Brain pericyte (primary cell): ENCODE measurements around the gene R3HCC1L.
"Not testable (repeated sequence)": the region's sequence is repeated elsewhere in the genome, so short reads cannot be mapped to it uniquely, and the experiment has no call there.

ENCODE experiments used
- DNase-seq: peaks from one replicate; pipeline ENCODE4 v3.0.0-alpha.2; 2012; ENCODE audit warnings: low read depth, low spot score

Gene R3HCC1L

DNA sequence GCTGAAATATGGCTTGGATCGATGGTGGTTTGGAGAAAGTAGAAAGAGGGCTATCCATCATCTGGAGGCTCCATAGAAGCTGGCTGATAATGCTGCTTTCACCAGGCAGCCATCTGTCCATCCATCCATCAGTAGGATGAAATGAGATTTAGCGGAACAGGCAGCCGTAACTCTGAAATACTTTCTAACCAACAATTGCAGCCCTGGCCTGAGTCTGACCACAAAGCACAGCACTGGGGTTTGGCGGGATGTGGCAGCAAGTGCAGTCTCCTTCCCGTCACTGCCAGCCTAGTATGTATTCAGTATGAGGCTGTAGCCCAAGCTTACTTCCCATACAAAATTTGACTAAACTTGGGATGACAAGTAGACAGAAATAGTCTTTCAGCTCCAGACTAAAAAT is 38.0 kb downstream of the R3HCC1L start:
- no peak for DNase-seq

- DNase-seq, result no peak
These were observed 38.8 kb downstream of the R3HCC1L start for GRCh38 chr10:98173260-98173659.

DNA sequence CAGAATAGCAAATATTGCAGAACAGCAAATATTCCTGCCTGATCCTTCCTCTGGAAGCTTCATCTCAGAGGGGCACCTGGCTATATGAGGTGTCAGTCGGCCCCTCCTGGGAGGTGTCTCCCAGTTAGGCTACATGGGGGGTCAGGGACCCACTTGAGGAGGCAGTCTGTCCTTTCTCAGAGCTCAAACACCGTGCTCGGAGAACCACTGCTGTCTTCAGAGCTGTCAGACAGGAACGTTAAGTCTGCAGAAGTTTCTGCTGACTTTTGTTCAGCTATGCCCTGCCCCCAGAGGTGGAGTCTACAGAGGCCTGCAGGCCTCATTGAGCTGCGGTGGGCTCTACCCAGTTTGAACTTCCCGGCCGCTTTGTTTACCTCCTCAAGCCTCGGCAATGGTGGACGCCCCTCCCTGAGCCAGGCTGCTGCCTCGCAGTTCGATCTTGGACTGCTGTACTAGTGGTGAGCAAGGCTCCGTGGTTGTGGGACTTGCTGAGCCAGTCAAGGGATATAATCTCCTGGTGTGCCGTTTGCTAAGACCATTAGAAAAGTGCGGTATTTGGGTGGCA is 48.0 kb downstream of the R3HCC1L start:
- not testable (repeated sequence) for DNase-seq

GRCh38 chr10:98186681-98187080 is 52.2 kb downstream of the R3HCC1L start:
- DNase-seq, result no peak

DNA sequence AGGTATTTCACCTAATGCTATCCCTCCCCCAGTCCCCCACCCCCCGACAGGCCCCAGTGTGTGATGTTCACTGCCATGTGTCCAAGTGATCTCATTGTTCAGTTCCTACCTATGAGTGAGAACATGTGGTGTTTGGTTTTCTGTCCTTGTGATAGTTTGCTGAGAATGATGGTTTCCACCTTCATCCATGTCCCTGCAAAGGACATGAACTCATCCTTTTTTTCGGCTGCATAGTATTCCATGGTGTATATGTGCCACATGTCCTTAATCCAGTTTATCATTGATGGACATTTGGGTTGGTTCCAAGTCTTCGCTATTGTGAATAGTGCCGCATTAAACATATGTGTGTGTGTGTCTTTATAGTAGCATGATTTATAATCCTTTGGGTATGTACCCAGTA is 56.3 kb downstream of the R3HCC1L start:
- DNase-seq, result not testable (repeated sequence)

- no peak for DNase-seq
These were observed 58.6 kb downstream of the R3HCC1L start for GRCh38 chr10:98193037-98193436.

- no peak for DNase-seq
These were observed 60.2 kb downstream of the R3HCC1L start for GRCh38 chr10:98194633-98195032.

- DNase-seq, result no peak
These were observed 60.7 kb downstream of the R3HCC1L start for GRCh38 chr10:98195120-98195519.

DNA sequence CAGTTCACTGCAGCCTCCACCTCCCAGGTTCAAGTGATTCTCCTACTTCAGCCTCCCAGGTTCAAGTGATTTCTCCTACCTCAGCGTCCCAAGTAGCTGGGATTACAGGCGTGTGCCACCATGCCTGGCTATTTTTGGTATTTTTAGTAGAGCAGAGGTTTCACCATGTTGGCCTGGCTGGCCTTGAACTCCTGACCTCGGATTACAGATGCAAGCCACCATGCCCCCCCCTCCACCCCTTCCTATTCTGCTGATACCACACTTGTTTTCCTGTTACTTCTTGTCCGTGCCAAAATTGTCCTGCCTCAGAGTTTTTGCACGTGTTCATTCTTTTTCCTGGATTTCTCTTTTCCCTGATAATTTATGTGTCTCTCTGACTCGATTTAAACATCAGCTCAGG is 62.5 kb downstream of the R3HCC1L start:
- no peak for DNase-seq

DNA sequence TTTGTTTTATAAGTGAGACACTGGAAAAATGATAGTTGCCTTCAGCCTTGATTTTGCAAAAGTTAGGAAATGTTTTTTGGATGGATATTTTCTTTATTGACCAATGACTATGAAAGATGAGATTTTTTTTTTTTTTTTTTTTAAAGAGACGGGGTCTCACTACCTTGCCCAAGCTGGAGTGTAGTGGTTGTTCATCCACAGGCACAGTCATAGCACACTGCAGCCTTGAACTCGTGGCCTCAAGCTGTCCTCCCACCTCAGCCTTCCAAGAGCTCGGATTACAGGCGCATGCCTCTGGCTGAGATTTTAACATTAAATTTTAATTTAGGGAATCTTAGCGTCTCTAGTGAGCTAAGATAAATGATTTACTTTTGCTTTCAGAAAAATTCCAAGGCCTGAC is 67.3 kb downstream of the R3HCC1L start:
- DNase-seq, result no peak

DNA sequence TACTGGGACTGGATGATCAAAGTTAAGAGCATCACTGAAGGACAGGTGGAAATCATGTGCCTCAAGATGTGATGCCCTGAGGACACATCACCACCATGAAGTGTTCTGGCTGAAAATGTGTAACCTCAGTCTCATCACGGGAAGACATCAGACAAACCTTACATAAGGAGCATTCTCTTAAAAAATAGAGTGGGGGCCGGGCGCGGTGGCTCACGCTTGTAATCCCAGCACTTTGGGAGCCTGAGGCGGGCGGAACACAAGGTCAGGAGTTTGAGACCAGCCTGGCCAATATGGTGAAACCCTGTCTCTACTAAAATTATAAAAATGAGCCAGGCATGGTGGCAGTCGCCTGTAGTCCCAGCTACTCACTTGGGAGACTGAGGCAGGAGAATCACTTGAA is 67.9 kb downstream of the R3HCC1L start:
- no peak for DNase-seq

GRCh38 chr10:98205351-98205750 is 70.9 kb downstream of the R3HCC1L start:
- DNase-seq, result no peak

- DNase-seq, result no peak
These were observed 74.5 kb downstream of the R3HCC1L start for GRCh38 chr10:98208925-98209324.

DNA sequence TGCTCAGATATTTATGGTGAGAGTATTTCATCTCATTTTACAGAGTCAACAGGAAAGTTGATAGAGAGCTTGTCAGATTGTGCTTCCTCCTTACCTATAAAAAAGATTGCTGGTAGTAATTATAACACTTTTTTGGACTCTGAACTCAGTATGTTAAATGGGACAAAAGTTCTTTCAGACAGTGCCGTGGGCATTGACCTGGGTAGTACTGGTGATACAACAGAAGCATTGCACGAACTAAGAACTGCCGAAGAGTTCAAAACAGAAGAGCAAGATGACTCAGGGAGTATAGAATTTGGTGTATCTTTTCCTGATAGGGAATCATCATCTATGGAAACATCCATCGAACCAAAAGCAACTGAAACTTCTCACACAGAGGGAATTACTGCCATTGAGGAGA is 75.0 kb downstream of the R3HCC1L start:
- DNase-seq, result no peak

- no peak for DNase-seq
These were observed 77.7 kb downstream of the R3HCC1L start for GRCh38 chr10:98212196-98212595.

DNA sequence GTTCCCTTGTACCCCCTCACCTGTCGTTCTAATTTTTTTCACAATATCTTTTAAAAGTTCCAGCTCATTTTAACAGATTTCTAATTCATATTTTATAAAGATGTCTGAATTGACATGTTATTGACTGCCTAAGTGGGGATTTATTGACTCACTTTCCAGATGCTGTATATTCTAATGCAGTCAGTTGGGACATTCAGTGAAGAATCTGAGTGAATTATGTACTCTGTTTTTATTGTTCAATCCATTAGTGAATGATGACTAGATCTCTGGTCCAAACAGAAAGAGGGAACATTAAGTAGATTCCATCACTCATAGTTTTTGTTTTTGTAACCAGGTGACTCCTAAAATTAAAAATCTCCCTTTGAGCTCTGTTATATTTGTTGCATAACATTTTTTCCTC is 79.3 kb downstream of the R3HCC1L start:
- DNase-seq, result no peak

GRCh38 chr10:98215373-98215772 is 80.9 kb downstream of the R3HCC1L start:
- no peak for DNase-seq

DNA sequence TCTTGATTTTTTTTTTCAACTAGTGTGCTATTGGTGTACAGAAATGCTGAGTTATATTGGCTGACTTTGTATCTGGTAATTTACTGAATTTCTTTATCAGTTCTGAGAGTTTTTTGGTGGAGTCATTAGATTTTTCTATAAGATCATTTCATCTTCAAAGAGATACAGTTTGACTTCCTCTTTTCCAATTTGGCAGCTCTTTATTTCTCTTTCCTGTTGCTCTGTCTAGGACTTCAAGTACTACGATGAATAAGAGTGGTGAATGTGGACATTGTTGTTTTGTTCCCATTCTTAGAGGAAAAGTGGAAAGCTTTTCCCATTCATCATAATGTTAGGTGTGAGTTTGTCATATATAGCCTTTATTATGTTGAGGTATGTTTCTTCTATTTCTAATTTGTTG is 83.3 kb downstream of the R3HCC1L start:
- DNase-seq, result no peak

DNA sequence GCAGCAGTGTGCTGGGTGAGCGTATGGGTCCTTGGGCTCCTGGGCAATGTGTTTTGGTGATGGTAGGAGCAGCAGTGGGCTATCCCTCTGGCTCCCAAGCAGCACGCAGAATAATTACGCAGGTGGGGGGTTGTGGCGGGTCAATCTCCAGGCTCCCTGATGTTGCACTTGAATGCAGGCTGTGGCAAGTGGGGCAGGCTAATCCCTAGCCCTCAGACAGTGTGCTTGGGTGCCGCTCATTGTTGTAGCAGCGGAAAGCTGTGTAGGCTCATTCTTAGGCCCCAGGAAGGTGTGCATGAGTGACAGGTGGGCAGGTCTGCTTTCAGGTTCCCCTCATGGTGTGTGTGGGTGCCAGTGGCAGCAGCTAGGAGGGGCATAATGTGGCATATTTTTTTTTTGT is 89.4 kb downstream of the R3HCC1L start:
- no peak for DNase-seq

- no peak for DNase-seq
These were observed 90.1 kb downstream of the R3HCC1L start for GRCh38 chr10:98224509-98224908.

DNA sequence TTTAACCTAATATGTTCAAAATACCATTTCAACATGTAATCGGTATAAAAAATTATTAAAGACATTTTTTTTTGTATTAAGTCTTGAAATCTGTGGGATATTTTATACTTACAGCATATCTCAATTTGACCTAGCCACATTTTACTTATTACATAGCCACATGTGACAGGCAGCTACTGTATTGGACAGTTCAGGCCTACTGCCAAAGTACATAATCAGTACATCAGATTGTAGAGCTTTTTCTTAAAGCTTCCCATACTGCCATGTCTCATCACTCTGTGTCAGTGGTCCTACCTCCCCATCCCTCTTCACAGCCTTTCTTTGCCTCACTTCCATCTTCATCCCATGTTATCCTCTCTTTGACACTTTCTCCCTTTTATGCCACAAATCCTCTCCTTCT is 90.5 kb downstream of the R3HCC1L start:
- no peak for DNase-seq

- DNase-seq, result no peak
These were observed 92.2 kb downstream of the R3HCC1L start for GRCh38 chr10:98226508-98227144.

GRCh38 chr10:98227713-98228112 is 93.3 kb downstream of the R3HCC1L start:
- not testable (repeated sequence) for DNase-seq

DNA sequence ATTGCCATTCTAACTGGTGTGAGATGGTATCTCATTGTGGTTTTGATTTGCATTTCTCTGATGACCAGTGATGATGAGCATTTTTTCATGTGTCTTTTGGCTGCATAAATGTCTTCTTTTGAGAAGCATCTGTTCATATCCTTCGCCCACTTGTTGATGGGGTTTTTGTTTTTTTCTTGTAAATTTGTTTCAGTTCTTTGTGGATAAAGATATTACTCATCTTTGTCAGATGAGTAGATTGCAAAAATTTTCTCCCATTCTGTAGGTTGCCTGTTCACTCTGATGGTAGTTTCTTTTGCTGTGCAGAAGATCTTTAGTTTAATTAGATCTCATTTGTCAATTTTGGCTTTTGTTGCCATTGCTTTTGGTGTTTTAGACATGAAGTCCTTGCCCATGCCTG is 93.8 kb downstream of the R3HCC1L start:
- not testable (repeated sequence) for DNase-seq
